ENCODE measurements around the gene KLK5. TPM values are rescaled to one million over a fixed set of nuclear protein-coding genes. Genes with fewer than 3 reads are reported as not detected.

The KLK5 gene
- polyA plus RNA-seq, 2 of the 4 experiments (the other 2 are of a cell fraction), result not detected

GRCh38 chr19:50968716-50969412 is 16.0 kb upstream of the KLK5 start:
- Histone ChIP-seq H3K27ac (no peak overlapping the region), H3K4me2 (no peak overlapping the region), H3K4me1 (no peaks in the 10 kb centered on the region), H3K4me3 (no peak overlapping the region), H3K9me3 (peaks cover under 1% of the 10 kb centered on the region; the same call in 1 of the 3 replicates)
- 46% methylated on average over 6 of the region's 7 CpGs for WGBS (ENCODE audit: missing lambda C conversion rate)
- FAIRE-seq, result no peak
- CTCF ChIA-PET, result interaction anchor here (1.0 kb wide), 1 partner anchor 48 kb away, joined by 3 read pairs; no protein-coding TSS in a partner anchor
- POLR2A ChIA-PET, result no interaction called here
- no peak for ATAC-seq
- TF ChIP-seq HMGXB4 (CRISPR knock-in tag; IDR thresholded peaks at IDR 0.05; ENCODE audit: borderline replicate concordance) (no peak), CHD4 (IDR thresholded peaks at IDR 0.05; ENCODE audit: borderline replicate concordance) (no peak), RNF2 (IDR thresholded peaks at IDR 0.05; ENCODE audit: borderline replicate concordance, low read depth) (no peak), SREBF2 (IDR thresholded peaks at IDR 0.05) (no peak), TFCP2L1 (CRISPR knock-in tag; IDR thresholded peaks at IDR 0.05) (no peak), SMC3 (IDR thresholded peaks at IDR 0.05) (no peak), MAFK (IDR thresholded peaks at IDR 0.05; ENCODE audit: partially characterized antibody) (no peak), CHD2 (IDR thresholded peaks at IDR 0.05; ENCODE audit: low read length, partially characterized antibody) (no peak), ZC3H11A (IDR thresholded peaks at IDR 0.05) (no peak), EHMT2 (IDR thresholded peaks at IDR 0.05; ENCODE audit: low read depth) (no peak), POLR2AphosphoS2 (conservative IDR thresholded peaks at IDR 0.05; ENCODE audit: low read length) (no peak), GATA3 (IDR thresholded peaks at IDR 0.05; ENCODE audit: borderline replicate concordance) (no peak)
- DNase-seq (ENCODE audit: low read depth in 1 of 2, low spot score in 1 of 2), result no peak

GRCh38 chr19:50967929-50968715 is 15.3 kb upstream of the KLK5 start:
- no peak overlapping the region for H3K4me2 ChIP-seq
- no peak for ATAC-seq
- no peak for FAIRE-seq
- no peak for TF ChIP-seq MAFK (IDR thresholded peaks at IDR 0.05; ENCODE audit: partially characterized antibody)
- TF ChIP-seq HOXB13 (CRISPR knock-in tag; IDR thresholded peaks at IDR 0.05; ENCODE audit: low read depth), result no peak
- TF ChIP-seq KDM5A (IDR thresholded peaks at IDR 0.05), result no peak
- TF ChIP-seq ZFP36 (IDR thresholded peaks at IDR 0.05; ENCODE audit: borderline replicate concordance, partially characterized antibody), result no peak
- ChIA-PET POLR2A (no interaction called here), CTCF (interaction anchor here (0.7 to 1.4 kb wide), 3 partner anchors 38 to 126 kb away, joined by 3 to 4 read pairs (median 3); no protein-coding TSS in a partner anchor)
- peaks cover 5% of the 10 kb centered on the region; the same call in 1 of the 3 replicates for H3K9me3 ChIP-seq
- 62% methylated on average over 20 of the region's 20 CpGs for WGBS (ENCODE audit: missing lambda C conversion rate)
- no peaks in the 10 kb centered on the region for H3K4me1 ChIP-seq
- H3K27ac ChIP-seq, result no peak overlapping the region
- no peak overlapping the region for H3K4me3 ChIP-seq
- no peak for DNase-seq (ENCODE audit: low read depth in 1 of 2, low spot score in 1 of 2)

- ATAC-seq, result no peak
- WGBS (ENCODE audit: missing lambda C conversion rate), result 26% methylated on average over 3 of the region's 3 CpGs
- no peaks in the 10 kb centered on the region for H3K4me1 ChIP-seq
- H3K4me3 ChIP-seq, result no peak overlapping the region
- no peak for TF ChIP-seq MYC (IDR thresholded peaks at IDR 0.05; ENCODE audit: borderline replicate concordance, low read length)
- no peak for TF ChIP-seq ZFP36 (IDR thresholded peaks at IDR 0.05; ENCODE audit: borderline replicate concordance, partially characterized antibody)
- TF ChIP-seq NPAS2 (CRISPR knock-in tag; IDR thresholded peaks at IDR 0.05; ENCODE audit: borderline replicate concordance), result no peak
- TF ChIP-seq CHD4 (IDR thresholded peaks at IDR 0.05; ENCODE audit: borderline replicate concordance), result no peak
- TF ChIP-seq FOSL2 (IDR thresholded peaks at IDR 0.05), result no peak
- no peak for TF ChIP-seq FOSL2 (CRISPR knock-in tag; IDR thresholded peaks at IDR 0.05)
- no peak for TF ChIP-seq SMC3 (IDR thresholded peaks at IDR 0.05)
- no peak for TF ChIP-seq KDM5A (IDR thresholded peaks at IDR 0.05)
- TF ChIP-seq MAX (IDR thresholded peaks at IDR 0.05), result no peak
- TF ChIP-seq RCOR1 (IDR thresholded peaks at IDR 0.05; ENCODE audit: low read depth, low read length), result no peak
- TF ChIP-seq GATA3 (IDR thresholded peaks at IDR 0.05; ENCODE audit: borderline replicate concordance), result no peak
- TF ChIP-seq RNF2 (IDR thresholded peaks at IDR 0.05; ENCODE audit: borderline replicate concordance, low read depth), result no peak
- TF ChIP-seq MAFK (IDR thresholded peaks at IDR 0.05; ENCODE audit: partially characterized antibody), result no peak
- TF ChIP-seq JUNB (IDR thresholded peaks at IDR 0.05), result no peak
- no peak overlapping the region for H3K27ac ChIP-seq
- no peak for DNase-seq (ENCODE audit: low read depth in 1 of 2, low spot score in 1 of 2)
- ChIA-PET POLR2A (no interaction called here), CTCF (no interaction called here)
- FAIRE-seq, result no peak
- peaks cover 5% of the 10 kb centered on the region; the same call in 2 of the 3 replicates for H3K9me3 ChIP-seq
- H3K4me2 ChIP-seq, result no peak overlapping the region
These were observed 11.4 kb upstream of the KLK5 start for GRCh38 chr19:50964266-50964665.
